ENCODE data around the gene MRPS23.

The MRPS23 gene

DNA sequence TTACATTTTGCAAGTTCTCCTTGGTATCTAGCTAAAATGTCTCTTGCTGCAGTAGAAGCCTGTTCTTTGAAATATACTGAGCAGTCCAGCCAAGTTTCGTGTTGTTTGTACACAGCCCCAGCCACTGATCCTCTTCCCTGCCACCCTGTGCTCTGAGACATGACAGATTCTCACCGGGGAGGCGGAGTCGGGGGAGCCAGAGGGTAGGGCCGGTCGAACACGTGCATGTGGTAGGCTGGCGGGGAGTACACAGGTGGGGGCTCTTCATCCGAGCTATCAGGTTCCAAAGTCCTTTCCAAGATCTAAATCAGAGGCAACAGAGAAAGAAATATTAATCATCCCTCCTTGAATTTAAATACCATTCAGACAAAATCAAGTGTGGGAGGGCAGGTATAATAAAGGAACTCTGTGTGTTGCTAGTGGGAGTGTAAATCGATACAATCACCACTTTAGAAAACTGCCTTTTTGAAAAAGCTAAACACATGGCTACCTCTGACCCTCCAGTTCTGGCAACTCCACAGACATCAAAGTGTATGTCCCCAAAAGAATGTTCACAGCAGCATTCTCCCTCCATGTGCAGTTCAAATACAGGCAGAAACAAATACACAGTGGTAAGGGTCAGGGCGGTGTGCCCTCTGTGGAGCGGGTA, 29.7 kb upstream of the MRPS23 start:
- peak; percentile 81 for DNase-seq (ENCODE audit: low spot score)

DNA sequence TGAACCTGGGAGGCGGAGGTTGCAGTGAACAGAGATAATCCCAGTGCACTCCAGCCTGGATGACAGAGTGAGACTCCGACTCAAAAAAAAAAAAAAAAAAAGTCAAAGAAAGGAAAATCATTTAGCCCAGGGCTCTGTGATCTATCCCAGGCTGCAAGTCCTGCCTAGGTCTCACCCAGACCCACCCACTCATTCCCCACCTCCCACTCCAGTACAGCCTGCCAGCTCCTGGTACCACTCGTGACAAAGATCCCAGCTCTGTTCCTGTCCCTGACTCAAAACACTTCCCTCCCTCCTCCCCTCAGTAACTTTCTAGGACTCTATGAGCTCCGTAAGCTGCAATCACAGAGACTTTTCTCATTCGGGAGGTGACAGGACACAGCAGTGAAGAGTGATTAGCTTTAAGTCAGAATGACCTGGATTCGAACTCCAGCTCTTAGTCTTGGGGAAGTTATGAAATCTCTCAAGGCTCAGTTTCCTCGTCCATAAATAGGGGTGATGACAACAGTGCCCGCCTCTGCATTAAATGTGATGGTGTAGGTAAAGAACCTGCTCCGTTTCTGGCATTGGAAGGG, 28.0 kb upstream of the MRPS23 start:
- DNase-seq (ENCODE audit: low spot score) = no peak

DNA sequence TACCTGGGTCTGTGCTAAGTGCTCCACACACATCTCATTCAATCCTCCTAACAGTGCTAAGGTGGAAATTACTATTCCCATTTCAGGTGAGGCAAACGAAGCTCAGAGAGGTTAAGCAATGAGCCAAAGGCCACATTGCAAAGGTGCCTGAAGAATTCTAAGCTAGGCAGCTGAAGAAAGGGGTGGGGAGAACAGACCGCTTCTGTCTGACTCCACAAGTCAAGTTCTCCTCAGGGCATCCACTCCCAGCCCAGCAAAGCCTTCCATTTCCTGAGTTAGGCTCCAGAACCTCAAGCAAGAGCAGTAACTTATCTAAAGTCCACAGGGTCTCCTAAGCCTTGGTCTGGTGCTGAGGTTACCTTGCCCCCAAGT, 27.0 kb upstream of the MRPS23 start:
- DNase-seq (ENCODE audit: low spot score) = no peak

DNA sequence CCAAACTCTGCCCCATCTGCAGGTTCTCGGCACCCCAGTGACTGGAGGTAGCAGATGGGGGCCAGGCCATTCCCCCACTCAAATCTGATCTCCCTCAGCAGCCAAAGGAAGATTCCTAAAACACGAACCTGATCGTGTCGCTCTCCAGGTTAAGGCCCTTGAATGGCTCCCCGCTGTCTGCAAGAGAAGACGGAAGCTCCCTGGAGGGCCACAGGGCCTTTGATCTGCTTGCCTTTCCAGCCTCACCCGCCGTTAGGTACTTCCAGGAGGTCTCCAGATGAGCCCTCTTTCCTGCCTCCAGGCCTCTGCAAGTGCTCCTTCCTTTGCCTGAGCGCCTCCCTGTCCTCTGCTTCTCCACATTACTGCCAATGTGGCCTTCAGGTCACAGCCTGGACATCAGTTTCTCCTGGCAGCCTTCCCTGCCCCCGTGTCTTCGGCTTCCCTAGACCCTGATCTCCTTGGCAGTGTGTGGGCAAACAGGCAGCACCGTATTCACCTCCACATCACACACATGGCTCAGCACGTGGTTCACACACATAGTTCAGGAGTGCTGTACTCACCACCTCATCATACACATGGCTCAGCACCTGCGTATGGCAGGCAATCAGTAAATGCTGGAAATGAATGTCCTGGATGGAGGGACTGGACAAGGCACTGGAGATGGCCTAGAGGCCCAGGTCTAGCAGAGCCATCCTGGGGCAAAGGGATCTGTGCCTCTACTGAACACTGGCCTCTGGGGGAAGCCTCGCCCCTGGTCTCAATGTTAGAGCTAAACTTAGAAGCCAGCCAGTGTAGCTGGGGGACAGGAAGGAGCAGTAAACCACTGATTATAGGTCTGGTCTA, 26.4 kb upstream of the MRPS23 start:
- DNase-seq (ENCODE audit: low spot score) = no peak

DNA sequence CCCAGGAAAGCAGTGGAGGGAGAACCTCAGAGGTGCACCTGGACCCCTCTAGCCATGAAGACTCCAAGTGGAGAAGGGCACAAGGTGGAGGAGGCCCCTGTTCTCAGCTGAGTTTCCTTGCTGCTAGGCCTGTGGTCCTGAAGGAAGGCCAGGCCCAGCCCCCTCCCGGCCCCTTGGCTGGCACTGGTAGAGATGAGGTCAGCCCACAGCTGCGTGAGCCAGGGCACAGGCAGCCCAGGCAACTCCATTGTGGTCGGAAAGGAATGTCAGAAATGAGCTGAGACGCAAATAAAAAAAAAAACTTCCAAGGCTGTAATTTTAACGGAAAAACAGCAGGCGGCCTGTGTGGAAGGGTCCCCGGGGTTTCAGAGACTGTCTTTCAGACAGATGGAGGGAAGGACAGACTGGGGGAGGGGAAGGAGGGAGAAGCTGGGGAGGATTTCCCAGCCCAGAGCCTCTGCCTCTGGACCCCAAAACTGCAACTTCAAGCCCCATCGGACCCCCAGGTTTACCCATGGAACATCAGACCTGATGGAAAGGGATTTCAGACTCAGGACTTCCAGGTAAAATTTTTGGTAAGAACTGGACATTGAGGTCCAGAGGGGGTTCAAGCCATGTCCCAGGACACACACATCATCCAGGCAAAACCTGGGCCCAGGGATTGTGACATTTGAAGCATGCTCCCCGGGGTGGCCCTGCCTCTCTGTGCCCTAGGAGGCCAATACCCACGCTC, 25.6 kb upstream of the MRPS23 start:
- DNase-seq (ENCODE audit: low spot score) = no peak

DNA sequence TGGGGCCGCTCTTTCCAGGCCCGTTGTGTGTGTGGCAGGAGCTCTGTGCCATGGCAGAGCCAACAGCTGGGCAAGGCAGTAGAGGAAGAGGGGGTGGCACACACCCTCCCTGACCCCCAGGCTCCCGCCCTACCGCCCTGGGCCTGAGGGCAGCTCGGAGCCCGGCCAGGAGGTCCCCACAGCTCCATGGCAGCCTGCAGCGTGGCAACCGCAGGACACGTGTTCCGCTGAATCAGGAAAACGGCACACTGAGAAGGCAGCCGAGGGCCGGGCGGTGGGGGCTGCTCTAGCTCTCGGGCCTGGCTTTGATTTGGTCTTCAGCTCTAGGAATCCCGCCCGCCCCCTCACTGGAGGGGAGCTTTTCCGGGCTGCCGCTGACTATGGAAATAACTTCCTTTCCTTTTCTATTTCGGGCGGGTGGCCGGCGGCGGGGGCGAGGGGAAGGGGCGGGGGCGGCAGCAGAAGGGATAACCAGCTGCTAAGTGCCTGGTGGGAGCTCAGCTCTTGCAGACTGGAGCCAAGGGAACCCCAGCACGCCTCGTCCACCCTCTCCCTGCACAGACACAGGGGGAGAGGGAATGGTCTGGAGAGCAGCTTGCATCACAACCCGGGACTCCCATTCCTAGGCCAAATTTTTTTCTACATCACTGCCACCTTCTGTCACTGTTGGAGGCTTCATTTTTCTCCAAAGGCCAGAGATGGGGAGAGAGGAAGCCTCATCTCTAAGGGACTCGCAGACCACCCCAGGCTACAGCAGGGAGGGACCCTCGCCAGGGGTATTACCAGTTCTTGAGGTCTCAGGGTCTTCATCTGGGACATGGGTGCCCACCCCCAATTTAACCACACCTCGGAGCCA, 24.8 kb upstream of the MRPS23 start:
- DNase-seq (ENCODE audit: low spot score) = peak; percentile 87

DNA sequence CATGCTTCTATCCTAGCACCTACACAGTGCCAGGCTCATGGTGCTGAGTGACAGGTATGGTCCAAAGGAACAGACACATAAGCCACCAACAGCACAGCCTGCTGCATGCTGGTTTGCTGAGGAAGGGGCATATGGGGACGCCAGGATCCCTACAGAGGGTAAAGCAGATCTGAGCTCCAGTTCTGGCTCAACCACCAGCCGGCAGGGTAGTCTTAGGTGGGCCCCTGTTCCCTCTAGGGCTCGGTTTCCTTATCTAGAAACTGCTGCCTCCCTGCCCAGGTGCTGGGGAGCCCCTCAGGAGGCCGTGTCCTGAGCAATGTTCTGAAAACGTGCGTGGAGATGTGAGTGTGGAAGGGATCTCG, 24.2 kb upstream of the MRPS23 start:
- no peak for DNase-seq (ENCODE audit: low spot score)

DNA sequence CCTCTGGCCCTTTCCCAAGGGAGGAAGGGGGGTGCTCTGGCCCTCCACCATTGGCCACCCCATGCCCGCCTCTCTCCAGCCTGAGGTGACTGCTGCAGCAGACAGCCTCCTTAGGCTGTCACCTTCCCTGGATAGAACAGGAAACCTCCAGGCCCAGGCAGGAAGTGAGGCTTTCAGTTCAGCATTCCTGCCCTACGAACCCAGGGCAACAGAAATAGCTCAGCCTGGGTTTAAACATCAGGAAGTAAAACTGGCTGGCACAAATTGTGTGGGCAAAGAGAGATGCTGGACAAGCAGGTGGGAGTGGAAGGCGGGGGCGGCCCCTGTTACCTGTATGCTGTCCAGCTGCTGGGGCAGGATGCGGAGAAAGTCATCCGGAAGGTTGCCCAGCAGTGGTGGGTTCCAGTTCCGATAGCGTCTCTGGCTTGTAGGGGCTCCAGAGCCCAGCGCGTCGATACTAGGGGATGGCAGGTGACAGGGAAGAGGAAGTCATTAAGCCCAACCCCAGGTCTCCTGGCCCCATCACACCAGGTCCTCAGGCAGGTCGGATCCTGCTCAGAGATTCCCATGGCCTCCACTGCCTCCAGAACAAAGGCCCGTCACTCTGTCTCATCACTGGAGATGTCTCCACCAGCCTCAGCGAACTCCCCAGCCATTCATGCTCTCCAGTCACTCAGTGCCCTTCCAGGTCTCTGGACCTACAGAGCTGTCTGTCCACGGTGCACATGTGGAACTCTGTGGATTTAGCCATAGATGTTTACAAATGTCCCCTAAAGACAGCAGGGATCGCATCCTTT, 23.6 kb upstream of the MRPS23 start:
- DNase-seq (ENCODE audit: low spot score) = no peak

DNA sequence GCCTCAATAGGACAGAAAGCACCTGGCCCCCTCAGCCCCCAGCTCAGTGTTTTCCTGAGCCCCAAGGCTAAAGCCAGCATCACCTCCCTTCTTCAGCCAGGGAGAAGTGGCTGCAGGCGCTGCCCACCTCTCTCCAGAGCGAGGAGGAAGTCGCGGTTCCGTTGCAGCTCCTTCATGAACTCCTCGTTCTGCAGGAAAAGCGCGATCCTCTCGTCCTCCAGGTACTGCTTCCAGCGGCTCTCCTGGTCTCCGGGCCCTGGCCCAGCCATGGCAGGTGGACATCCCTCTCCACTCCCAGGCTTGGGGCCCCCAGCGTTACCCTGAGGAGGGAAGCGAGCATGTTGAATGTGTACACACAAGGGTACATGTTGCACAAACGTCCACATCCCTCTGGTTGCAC, 22.7 kb upstream of the MRPS23 start:
- DNase-seq (ENCODE audit: low spot score) = no peak

DNA sequence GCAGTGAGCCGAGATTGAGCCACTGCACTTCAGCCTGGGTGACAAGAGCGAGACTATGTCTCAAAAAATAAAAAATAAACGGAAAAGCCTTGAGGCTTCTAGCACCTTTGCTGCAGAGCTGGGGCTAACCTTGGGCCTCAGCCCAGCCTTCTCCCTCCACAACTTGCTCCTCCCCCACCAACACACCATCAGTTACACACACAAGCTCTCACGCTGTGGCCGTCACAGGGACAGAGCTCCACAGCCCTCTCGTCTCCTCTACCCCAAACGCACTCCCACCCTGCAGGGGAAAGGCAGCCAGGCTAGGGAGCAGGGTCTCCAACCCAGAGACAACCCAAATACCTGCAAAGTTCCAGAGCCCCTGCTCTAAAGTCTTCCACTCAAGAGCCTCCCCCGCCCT, 22.0 kb upstream of the MRPS23 start:
- no peak for DNase-seq (ENCODE audit: low spot score)

DNA sequence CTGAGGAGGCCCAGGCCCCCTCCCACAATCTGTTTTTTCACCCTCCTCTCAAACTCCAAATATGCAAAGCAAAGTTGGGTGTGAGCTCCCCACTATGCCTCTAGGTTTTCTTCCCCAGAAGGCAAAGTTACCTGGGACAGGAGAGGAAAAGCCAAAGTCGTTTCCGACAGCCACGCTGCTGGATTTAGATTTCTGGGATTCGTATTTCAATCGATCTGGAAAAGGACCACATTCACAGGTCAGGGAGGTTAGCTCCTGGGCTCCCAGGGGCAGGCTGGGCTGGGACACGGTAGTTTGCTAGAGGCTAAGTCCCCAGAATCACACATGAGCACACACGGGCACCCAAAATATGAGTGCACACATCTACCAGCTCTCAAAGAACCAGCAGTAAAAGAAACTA, 21.3 kb upstream of the MRPS23 start:
- no peak for DNase-seq (ENCODE audit: low spot score)

DNA sequence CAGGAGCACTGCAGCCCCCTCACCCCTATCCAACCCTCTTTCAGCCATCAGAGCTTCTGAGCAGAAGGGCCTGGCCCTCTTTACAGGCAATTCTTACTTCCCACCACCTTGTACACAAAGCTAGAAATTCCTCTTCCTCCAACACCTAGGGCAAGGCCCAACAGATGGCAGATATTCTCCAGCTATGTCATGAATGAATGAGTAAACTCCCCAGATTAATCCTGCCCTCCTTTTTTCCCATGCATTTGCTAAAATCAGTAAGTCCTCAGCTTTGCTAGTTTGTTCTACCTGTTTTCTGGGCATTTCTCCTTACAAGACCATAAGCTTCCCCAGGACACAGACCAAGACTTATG, 20.4 kb upstream of the MRPS23 start:
- DNase-seq (ENCODE audit: low spot score) = no peak

DNA sequence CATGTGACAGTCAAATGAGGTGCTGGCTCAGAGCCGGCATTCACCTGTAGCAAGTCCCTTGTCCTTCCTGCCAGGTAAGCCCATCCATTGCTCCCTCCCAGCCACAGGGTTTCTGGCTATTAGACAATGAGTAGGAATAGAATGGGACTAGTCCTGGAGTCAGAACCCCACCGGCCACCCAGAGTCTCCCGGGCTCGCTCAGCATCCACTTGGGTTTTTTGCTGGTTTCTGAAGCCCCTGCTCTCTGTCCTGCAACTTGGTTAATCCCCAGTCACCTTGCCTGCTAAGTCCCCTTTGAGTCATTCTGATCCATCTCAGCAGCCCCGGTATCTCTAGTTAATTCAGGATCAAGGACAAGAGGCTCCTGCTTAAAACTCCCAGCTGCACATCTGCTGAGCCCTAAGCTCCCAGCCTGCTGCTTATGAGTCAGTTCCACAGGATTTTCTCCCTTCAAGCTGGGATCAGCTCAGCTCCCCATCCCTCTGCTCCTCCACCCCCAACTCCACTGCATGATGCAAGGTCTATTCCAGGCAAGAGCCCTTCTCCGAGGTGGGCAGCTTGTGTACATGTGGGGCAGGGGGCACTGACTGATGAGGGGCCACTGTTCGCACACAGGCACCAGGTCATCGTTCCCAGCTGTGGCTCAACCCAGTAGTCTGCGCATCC, 19.9 kb upstream of the MRPS23 start:
- peak; percentile 92 for DNase-seq (ENCODE audit: low spot score)

DNA sequence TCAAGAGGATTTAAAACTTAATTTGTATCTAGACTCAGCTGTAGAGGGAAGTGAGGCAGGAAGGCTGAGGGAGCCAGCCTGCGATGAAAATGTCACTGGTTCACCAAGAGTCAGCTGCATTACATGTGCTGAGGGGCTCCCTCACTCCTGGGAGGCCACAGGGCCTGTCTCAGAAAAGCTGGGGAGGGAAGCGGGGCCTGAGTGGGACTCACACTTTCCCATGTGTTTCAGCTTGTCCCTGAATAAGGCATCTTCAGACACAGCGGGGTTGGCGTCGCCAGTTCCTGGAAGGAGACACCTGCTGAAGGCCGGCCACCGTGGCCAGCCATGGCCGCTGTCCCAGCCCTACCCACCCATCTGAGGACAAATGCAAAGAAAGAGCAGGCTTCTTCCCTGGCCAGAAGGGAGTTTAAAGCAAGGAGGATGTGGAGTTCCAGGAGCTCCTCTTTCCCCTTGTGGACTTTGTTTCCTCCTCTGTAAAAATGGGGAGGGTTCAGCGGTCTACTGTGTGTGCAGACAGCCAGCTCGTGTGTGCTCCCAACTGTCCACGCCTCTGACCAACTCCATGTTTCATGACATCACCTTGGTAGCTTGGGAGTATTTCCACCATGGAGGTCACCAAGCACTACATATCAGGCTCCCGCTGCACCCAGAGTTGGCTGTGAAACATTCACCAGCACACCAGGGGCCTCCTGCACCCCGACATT, 19.2 kb upstream of the MRPS23 start:
- no peak for DNase-seq (ENCODE audit: low spot score)

DNA sequence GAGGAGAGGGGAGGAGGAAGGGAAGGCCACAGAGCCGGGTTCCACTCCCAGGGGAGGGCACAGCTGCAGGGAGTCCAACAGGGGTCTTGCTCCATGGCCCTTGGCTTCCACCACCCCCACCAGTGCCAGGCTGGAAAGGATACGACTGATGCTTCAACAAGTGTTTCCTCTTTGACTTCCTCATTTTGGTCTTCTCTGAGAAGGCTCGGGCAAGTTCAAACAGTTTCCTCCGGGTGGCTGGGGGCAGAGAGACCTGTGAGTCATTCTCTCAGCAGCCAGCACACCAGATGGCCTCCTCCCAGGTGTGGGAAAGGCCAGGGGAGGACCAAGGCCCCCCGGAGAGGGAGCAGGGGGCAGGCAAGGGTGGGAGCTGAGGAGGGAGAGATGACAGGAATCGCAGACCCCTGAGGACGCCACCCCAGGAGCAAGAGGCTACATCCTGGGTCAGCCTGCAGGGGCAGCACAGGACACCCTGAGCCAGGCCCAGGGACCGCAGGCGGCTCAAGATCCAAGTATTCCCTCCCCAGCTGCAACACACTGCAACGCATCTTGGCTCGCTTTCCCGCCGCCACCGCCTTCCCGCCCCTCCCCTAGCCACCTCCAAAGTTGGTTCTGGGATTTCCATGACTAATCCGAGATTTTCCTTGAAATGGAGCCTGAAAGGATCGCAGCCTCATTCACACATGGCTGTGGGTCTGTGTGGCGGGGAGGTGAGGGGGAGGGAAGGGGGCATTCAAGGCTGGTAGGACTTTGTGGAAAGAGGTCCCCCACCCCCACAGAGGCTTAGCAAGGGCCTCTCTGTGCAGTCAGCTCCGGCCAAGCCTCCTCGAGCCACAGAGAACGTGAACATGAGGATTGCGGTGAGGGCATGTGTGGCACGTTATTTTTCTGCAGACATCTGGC, 18.4 kb upstream of the MRPS23 start:
- DNase-seq (ENCODE audit: low spot score) = peak; percentile 92

DNA sequence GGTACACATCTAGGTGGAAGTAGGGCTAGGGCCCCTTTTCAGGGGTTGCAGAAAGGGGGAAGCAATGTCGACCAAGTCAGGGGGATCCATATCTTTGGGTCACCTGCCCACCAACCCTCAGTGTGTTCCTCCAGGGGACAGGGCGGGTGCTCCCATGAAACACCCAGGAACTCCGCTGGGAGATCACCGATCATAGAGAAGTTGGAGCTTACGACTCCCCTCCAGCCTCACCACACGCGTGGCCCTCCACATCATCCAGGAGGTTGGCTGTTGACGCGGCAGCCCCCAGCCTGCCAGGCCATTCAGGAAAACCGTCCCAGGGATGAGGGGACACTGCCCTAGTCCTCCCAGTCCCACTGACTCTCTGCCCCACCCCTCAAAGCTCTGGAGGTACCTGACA, 17.3 kb upstream of the MRPS23 start:
- DNase-seq (ENCODE audit: low spot score) = no peak

DNA sequence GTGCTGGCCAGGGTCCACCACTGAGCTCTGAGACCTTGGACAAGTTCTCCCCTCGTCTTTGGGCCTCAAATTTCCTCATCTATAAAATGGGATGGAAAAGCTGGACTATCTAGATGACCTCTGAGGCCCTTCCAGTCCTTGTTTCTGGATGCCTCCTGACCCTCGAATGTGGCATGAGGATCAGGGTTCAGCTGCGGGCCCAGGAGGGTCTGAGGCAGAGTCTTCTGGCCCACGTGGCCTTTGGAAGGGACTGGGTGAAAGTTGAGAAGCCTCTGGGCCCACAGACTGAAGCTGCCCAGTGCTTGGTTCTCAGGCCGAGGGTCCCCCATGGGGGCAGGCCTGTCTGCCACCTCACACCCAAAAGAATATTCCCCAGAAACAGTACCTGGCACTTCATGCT, 16.9 kb upstream of the MRPS23 start:
- no peak for DNase-seq (ENCODE audit: low spot score)

DNA sequence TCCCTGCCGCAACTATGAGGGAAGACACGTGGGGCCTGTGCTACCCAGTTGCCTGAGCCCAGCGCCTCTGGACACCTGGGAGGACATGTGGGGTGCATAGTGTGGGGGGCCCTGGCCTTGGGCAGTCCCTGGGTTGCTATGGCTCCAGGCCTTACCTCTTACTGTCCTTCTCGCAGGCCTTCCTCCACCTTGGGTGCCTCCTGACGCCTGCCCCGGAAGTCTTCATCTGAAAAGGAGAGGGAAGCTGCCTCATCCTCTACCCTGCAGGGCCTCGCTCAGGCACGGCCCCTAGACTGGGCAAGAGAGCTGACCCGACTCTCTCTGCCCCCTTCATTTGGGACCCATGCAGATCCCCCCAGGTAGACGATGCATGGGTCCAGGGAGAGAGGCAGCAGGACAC, 16.5 kb upstream of the MRPS23 start:
- no peak for DNase-seq (ENCODE audit: low spot score)

DNA sequence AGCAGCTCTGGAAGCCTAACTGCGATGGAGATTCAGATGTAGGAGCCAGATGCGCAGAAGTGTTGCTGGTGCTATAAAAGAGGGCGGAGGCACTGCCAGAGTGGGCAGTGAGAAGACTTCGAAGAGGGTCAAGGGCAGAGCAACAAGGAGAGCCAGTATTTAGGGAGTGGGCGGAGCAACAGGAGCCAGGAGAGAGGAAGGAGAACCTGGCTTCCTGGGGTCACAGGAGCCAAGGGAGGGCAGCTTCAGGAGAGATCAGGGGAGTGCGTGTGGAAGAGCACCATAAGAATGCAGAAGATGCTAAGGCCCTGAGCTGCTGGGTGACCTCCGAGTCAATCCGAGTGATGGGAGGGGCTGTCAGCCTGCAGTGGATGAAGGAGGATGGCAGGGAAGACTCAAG, 14.4 kb upstream of the MRPS23 start:
- no peak for DNase-seq (ENCODE audit: low spot score)

Data from D341Med (cell line).